Chondrocyte (in vitro differentiated cells): ENCODE results near the gene EBLN1. TPM values are rescaled to one million over a fixed set of nuclear protein-coding genes. Genes with fewer than 3 reads are reported as not detected.
A peak's percentile ranks its signal among the peaks of the same experiment; 100 is the strongest.

ENCODE experiments used
- DNase-seq: peaks from one replicate; pipeline ENCODE4 v3.0.0; 2021; ENCODE audit warnings: mixed read lengths, low spot score
- H3K27ac Mint-ChIP-seq: one replicate; pipeline ENCODE4 v1.8.0; 2021; ENCODE audit warnings: mild to moderate bottlenecking, moderate library complexity, mixed read lengths; ENCODE audit not compliant: unreplicated experiment
- H3K27me3 Mint-ChIP-seq: 2 replicates; pipeline ENCODE4 v1.8.0; 2021; ENCODE audit warnings: low read depth, mixed read lengths
- H3K36me3 Mint-ChIP-seq: 2 replicates; pipeline ENCODE4 v1.8.0; 2021; ENCODE audit warnings: low read depth, mixed read lengths
- H3K4me1 Mint-ChIP-seq: 2 replicates; pipeline ENCODE4 v1.8.0; 2021; ENCODE audit warnings: low read depth, mild to moderate bottlenecking, mixed read lengths
- H3K4me3 Mint-ChIP-seq: one replicate; pipeline ENCODE4 v1.8.0; 2021; ENCODE audit warnings: mild to moderate bottlenecking, moderate library complexity, mixed read lengths; ENCODE audit not compliant: unreplicated experiment
- H3K9me3 Mint-ChIP-seq: 2 replicates; pipeline ENCODE4 v1.8.0; 2021; ENCODE audit warnings: low read depth, mixed read lengths
- CTCF ChIP-seq: fragments of 200-600 bp; sonication (generic); IDR thresholded peaks from 2 replicates; pipeline ENCODE4 v1.5.0; 2021; ENCODE audit warnings: antibody characterized with exemption, mild to moderate bottlenecking, moderate library complexity
- total RNA-seq: library from RNA; stranded (reverse); gene quantifications from 3 replicates; pipeline ENCODE4 v1.2.1, GENCODE V29; 2021

The EBLN1 gene
- total RNA-seq, 1 donor from 2014 or later, result not detected

- peak overlapping the region; percentile 97 for H3K27ac Mint-ChIP-seq
- H3K4me1 Mint-ChIP-seq, result peaks cover 19% of the 10 kb centered on the region
- H3K9me3 Mint-ChIP-seq, result no peaks in the 10 kb centered on the region
- peaks cover 4% of the 10 kb centered on the region for H3K27me3 Mint-ChIP-seq
- DNase-seq, result no peak
- no peak for TF ChIP-seq CTCF
- H3K36me3 Mint-ChIP-seq, result no peaks in the 10 kb centered on the region
- H3K4me3 Mint-ChIP-seq, result peak overlapping the region; percentile 94
Measured at GRCh38 chr10:22250897-22251660, 33.3 kb upstream of the EBLN1 start.

GRCh38 chr10:22247636-22248035 is 29.8 kb upstream of the EBLN1 start:
- H3K27ac Mint-ChIP-seq, result no peak overlapping the region
- no peak for DNase-seq
- H3K36me3 Mint-ChIP-seq, result no peaks in the 10 kb centered on the region
- H3K4me3 Mint-ChIP-seq, result no peak overlapping the region
- no peaks in the 10 kb centered on the region for H3K27me3 Mint-ChIP-seq
- no peak for TF ChIP-seq CTCF
- peaks cover 23% of the 10 kb centered on the region for H3K4me1 Mint-ChIP-seq
- no peaks in the 10 kb centered on the region for H3K9me3 Mint-ChIP-seq

- no peaks in the 10 kb centered on the region for H3K9me3 Mint-ChIP-seq
- no peak overlapping the region for H3K27ac Mint-ChIP-seq
- TF ChIP-seq CTCF, result no peak
- no peak overlapping the region for H3K4me3 Mint-ChIP-seq
- DNase-seq, result no peak
- no peaks in the 10 kb centered on the region for H3K27me3 Mint-ChIP-seq
- H3K4me1 Mint-ChIP-seq, result peaks cover 20% of the 10 kb centered on the region
- H3K36me3 Mint-ChIP-seq, result no peaks in the 10 kb centered on the region
Measured at GRCh38 chr10:22246680-22247391, 29.0 kb upstream of the EBLN1 start.

- Mint-ChIP-seq H3K4me1 (peaks cover 13% of the 10 kb centered on the region), H3K36me3 (no peaks in the 10 kb centered on the region), H3K27ac (no peak overlapping the region), H3K9me3 (peaks cover 7% of the 10 kb centered on the region), H3K4me3 (no peak overlapping the region), H3K27me3 (no peaks in the 10 kb centered on the region)
- TF ChIP-seq CTCF, result no peak
- no peak for DNase-seq
Measured at GRCh38 chr10:22245567-22245966, 27.8 kb upstream of the EBLN1 start.

GRCh38 chr10:22244855-22245254 is 27.0 kb upstream of the EBLN1 start:
- H3K4me1 Mint-ChIP-seq, result peaks cover 13% of the 10 kb centered on the region
- H3K36me3 Mint-ChIP-seq, result no peaks in the 10 kb centered on the region
- H3K4me3 Mint-ChIP-seq, result no peak overlapping the region
- peaks cover 7% of the 10 kb centered on the region for H3K9me3 Mint-ChIP-seq
- no peaks in the 10 kb centered on the region for H3K27me3 Mint-ChIP-seq
- H3K27ac Mint-ChIP-seq, result no peak overlapping the region
- peak; percentile 23 for TF ChIP-seq CTCF
- DNase-seq, result no peak
